Right lobe of liver (tissue), 4 donors: ENCODE measurements around the gene KLC1.

ENCODE experiments used
- POLR2A ChIP-seq: fragments of 450-650 bp; IDR thresholded peaks from one replicate; pipeline ENCODE4 v1.6.1; 2017; ENCODE audit warnings: antibody characterized with exemption, mild to moderate bottlenecking
- TF ChIP-seq, protein P1 (sequence below), 4 donors: fragments of 200-600 bp in 3 of 4; fragments of 450-650 bp in 1 of 4; IDR thresholded peaks; one replicate each; pipeline versions ENCODE4 v1.5.1 to v1.8.0; 2016 to 2022; ENCODE audit warnings: antibody characterized with exemption in 4 of 4, mild to moderate bottlenecking in 2 of 4
- donor health status: DM: no; HTN: no; CAD: no.
- donor health status: DM: no; HTN: no; CAD: no.
- donor health status: DM: no; HTN: yes; CAD: no.

DNA sequence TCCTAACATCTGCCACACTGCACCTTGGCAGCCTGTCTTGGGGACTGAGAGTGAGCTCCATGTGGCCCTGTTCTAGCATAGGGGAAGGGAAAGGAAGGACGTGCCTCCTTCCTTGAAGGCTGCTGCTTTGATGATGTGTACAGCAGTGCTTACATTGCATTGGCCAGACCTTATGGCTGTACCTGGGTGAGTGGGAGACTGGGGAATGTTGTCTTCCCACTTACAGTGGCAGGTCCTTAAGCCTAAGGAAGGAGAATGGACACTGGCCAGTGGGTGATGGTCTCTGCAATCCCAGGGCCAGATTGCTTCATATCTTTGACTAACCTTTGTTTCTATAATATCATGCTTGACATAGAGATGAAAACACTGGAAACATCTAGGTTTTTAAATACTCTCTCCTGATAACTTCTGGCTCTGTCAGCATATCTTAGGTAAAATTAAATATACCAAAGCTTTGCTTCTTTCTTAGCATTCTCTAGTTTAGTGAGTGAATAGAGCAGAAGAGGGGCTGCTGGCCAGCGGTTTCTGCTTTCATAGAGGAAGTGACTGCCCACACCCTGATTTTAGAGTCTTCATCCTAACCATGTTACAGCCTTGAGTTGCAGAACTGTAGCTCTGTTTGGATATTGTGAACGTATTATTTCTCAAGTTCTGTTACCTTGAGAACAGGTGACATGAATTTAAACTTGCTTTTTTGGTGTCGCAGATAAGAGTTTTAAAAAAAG, 27.2 kb downstream of the KLC1 start:
- TF ChIP-seq, protein P1, sequence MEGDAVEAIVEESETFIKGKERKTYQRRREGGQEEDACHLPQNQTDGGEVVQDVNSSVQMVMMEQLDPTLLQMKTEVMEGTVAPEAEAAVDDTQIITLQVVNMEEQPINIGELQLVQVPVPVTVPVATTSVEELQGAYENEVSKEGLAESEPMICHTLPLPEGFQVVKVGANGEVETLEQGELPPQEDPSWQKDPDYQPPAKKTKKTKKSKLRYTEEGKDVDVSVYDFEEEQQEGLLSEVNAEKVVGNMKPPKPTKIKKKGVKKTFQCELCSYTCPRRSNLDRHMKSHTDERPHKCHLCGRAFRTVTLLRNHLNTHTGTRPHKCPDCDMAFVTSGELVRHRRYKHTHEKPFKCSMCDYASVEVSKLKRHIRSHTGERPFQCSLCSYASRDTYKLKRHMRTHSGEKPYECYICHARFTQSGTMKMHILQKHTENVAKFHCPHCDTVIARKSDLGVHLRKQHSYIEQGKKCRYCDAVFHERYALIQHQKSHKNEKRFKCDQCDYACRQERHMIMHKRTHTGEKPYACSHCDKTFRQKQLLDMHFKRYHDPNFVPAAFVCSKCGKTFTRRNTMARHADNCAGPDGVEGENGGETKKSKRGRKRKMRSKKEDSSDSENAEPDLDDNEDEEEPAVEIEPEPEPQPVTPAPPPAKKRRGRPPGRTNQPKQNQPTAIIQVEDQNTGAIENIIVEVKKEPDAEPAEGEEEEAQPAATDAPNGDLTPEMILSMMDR (IDR thresholded peaks at IDR 0.05) = no peak
- TF ChIP-seq POLR2A = no peak
